Chondrocyte (in vitro differentiated cells): ENCODE measurements around the gene C6orf132. TPM values are rescaled to one million over a fixed set of nuclear protein-coding genes. Genes with fewer than 3 reads are reported as not detected.

ENCODE experiments used
- DNase-seq: peaks from one replicate; pipeline ENCODE4 v3.0.0; 2021; ENCODE audit warnings: mixed read lengths, low spot score
- H3K27ac Mint-ChIP-seq: one replicate; pipeline ENCODE4 v1.8.0; 2021; ENCODE audit warnings: mild to moderate bottlenecking, moderate library complexity, mixed read lengths; ENCODE audit not compliant: unreplicated experiment
- H3K27me3 Mint-ChIP-seq: 2 replicates; pipeline ENCODE4 v1.8.0; 2021; ENCODE audit warnings: low read depth, mixed read lengths
- H3K36me3 Mint-ChIP-seq: 2 replicates; pipeline ENCODE4 v1.8.0; 2021; ENCODE audit warnings: low read depth, mixed read lengths
- H3K4me1 Mint-ChIP-seq: 2 replicates; pipeline ENCODE4 v1.8.0; 2021; ENCODE audit warnings: low read depth, mild to moderate bottlenecking, mixed read lengths
- H3K4me3 Mint-ChIP-seq: one replicate; pipeline ENCODE4 v1.8.0; 2021; ENCODE audit warnings: mild to moderate bottlenecking, moderate library complexity, mixed read lengths; ENCODE audit not compliant: unreplicated experiment
- H3K9me3 Mint-ChIP-seq: 2 replicates; pipeline ENCODE4 v1.8.0; 2021; ENCODE audit warnings: low read depth, mixed read lengths
- long read RNA-seq: library from polyadenylated mRNA; stranded (forward); transcript quantifications from one replicate; pipeline ENCODE4 v2.0.0, GENCODE V29; 2021
- total RNA-seq: library from RNA; stranded (reverse); gene quantifications from 3 replicates; pipeline ENCODE4 v1.2.1, GENCODE V29; 2021
- TF ChIP-seq, protein P1 (sequence below): fragments of 200-600 bp; sonication (generic); IDR thresholded peaks from 2 replicates; pipeline ENCODE4 v1.5.0; 2021; ENCODE audit warnings: antibody characterized with exemption, mild to moderate bottlenecking, moderate library complexity

Gene C6orf132, protein sequence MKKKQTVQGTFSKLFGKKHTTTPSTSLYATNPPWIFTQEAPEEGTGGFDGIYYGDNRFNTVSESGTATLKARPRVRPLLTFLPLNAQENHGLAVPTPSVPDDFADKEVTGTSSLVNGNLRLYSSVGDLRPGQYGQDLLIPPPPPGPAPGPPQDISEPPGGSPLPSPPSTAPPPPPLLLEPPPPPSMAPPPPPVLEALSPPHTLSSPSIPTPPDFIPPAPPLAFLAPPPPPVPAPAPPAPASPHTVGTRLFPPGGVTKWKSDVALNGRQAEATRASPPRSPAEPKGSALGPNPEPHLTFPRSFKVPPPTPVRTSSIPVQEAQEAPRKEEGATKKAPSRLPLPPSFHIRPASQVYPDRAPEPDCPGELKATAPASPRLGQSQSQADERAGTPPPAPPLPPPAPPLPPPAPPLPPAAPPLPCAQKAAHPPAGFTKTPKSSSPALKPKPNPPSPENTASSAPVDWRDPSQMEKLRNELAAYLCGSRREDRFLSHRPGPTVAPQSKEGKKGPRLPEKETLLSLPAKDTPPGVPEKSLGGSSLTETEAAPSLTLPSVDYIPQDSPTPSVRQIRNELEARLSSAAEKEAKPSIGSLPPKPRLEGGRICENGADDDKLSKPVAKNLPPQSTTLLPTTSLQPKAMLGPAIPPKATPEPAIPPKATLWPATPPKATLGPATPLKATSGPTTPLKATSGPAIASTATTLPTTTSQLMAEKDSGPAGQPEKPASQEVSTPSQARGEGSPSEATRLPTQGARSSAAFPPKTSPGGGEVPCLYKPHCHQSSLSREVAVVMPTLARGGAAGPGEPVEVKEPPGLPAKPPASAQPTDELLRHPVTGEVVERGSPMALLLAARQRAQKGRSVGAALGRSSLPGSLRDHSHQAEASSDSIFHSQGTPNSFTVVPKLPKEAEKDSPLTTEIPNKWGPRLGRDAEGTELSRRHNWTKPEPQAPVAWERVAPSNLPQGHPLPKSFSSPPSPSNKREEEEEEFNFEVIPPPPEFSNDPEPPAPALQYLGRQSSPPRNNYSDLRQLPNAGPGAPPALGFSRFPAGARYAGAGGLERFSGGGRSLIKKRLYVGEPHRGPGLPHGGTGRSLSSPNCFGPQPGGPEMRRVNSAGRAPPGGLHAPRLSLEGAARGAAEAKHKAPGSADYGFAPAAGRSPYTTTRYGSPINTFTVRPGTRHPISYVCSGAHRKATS
- 0.75 to 5.8 TPM (median 5.2 TPM) in 3 replicates for total RNA-seq
- long read RNA-seq, partial matches to known transcripts: 3 of 3 reads
- long read RNA-seq, other reads (novel, unspliced or antisense): 0 of 3 reads

DNA sequence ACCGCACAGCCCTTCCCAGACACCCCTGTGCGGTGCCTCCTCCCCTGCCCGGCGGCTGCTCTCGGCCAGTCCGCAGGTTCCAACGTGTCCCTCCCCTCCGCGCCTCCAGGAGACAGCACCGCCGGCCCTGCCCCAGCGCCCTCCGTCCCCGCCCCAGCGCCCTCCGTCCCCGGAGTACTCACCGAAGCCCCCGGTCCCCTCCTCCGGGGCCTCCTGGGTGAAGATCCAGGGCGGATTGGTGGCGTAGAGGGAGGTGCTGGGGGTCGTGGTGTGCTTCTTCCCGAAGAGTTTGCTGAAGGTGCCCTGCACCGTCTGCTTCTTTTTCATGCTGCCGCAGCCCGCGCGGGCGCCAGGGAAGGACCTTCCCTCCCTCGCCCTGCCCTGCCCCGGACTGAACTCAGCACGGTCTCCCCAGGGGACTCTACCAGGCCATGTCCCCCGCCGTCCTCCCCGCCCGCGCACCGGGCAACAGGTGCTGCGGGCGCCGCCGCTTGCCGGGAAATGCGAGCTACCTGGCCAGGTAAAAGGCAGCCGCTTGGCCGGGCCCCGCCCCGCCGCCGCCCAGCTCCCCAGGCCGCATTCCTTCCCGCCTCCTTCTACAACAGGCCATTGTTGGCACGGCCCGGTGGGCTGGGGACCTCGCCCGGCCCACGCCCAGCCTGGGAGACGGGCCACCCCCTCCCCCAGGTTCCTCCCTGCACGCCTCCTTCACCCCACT is at the start of gene C6orf132:
Gene C6orf132 (minus strand): TSS at position 503 of the 718 bp plus-strand sequence. CDS start 176 bp downstream, at position 327.
- Mint-ChIP-seq H3K4me1 (peaks cover 30% of the 10 kb centered on the region), H3K27ac (peak within 1 kb of the TSS; percentile 94), H3K36me3 (no peaks in the 10 kb centered on the region), H3K9me3 (no peaks in the 10 kb centered on the region), H3K27me3 (peaks cover 2% of the 10 kb centered on the region), H3K4me3 (peak within 1 kb of the TSS; percentile 84)
- TF ChIP-seq, protein P1, sequence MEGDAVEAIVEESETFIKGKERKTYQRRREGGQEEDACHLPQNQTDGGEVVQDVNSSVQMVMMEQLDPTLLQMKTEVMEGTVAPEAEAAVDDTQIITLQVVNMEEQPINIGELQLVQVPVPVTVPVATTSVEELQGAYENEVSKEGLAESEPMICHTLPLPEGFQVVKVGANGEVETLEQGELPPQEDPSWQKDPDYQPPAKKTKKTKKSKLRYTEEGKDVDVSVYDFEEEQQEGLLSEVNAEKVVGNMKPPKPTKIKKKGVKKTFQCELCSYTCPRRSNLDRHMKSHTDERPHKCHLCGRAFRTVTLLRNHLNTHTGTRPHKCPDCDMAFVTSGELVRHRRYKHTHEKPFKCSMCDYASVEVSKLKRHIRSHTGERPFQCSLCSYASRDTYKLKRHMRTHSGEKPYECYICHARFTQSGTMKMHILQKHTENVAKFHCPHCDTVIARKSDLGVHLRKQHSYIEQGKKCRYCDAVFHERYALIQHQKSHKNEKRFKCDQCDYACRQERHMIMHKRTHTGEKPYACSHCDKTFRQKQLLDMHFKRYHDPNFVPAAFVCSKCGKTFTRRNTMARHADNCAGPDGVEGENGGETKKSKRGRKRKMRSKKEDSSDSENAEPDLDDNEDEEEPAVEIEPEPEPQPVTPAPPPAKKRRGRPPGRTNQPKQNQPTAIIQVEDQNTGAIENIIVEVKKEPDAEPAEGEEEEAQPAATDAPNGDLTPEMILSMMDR: peak; percentile 34
- DNase-seq: no peak

DNA sequence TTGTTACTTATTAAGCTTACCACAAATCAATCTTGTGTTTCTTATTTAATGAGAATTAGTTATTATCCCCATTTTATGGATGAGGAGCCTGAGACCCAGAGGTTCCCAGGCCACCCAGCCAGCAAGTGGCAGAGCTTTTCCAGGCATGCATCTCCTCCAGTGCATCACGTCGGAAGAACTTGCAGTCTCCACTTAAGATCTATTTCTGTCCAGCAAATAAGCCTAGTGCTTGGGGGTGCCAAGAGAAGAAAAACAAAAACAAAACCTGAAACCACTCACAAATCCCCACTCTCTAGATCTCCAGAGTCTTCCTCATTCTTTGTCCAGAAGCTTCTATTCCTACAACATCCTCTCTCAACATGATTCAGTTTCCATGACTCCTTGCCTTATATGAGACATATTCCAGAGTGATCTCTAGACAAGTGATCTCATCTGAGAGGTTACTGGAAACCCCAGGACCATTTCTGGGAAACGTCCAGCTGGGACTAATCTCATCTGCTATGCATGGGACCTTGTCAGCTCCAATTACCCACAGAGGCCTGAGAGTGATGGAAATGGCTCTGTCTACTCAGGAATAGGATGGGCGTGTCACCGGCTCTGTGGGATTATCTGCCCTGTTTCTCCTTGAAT is 48.2 kb upstream of the C6orf132 start:
- DNase-seq: no peak
- Mint-ChIP-seq H3K36me3 (peaks cover 2% of the 10 kb centered on the region), H3K27me3 (no peaks in the 10 kb centered on the region), H3K27ac (peak overlapping the region; percentile 52), H3K4me1 (peaks cover 26% of the 10 kb centered on the region), H3K9me3 (no peaks in the 10 kb centered on the region), H3K4me3 (no peak overlapping the region)
- TF ChIP-seq, protein P1: no peak

DNA sequence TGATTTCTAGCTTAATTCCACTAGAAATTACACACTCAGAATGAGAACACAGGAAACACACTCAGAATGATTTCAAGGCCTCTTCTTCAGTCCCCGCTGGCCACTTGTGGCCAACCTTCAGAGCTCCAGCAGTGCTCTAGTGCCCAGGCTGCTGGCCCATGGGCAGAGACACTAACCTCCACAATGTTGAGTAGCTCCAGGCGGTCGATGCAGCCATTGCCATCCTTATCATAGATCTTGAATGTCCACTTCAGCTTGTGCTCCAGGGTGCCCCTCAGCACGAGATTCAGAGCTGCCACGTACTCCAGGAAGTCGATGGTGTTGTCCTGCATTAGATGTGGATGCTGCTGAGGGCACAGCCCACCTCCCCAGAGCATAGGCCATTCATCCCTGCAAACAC is 46.0 kb upstream of the C6orf132 start:
- no peaks in the 10 kb centered on the region for H3K9me3 Mint-ChIP-seq
- H3K4me3 Mint-ChIP-seq: no peak overlapping the region
- no peak for DNase-seq
- TF ChIP-seq, protein P1: no peak
- no peak overlapping the region for H3K27ac Mint-ChIP-seq
- no peaks in the 10 kb centered on the region for H3K27me3 Mint-ChIP-seq
- no peaks in the 10 kb centered on the region for H3K36me3 Mint-ChIP-seq
- H3K4me1 Mint-ChIP-seq: peaks cover 18% of the 10 kb centered on the region

DNA sequence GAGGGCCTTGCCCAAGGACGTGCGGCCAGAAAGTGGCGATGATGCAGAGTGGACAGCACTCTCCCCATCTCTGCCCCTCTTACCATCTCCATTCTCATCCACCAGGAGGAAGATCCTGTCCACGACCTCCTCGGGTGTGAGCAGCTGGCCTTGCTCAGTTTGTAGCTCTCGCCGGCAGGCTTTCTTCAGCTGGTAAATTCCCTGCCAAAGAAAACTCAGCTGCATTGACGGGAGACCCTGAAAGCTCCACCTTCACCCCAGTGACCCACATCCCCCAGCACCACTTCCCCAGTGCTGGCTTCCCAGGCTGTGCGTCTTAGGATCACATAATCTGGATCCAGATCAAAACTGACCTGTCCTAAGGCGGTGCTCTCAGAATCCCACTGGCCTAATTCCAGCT is 43.2 kb upstream of the C6orf132 start:
- Mint-ChIP-seq H3K36me3 (no peaks in the 10 kb centered on the region), H3K4me1 (peaks cover 3% of the 10 kb centered on the region), H3K9me3 (no peaks in the 10 kb centered on the region), H3K27ac (no peak overlapping the region), H3K4me3 (no peak overlapping the region), H3K27me3 (no peaks in the 10 kb centered on the region)
- no peak for DNase-seq
- TF ChIP-seq, protein P1: no peak
